Osteoblast (primary cell): ENCODE data around the gene PPP2R5C. TPM values are rescaled to one million over a fixed set of nuclear protein-coding genes. Genes with fewer than 3 reads are reported as not detected.
A peak's percentile ranks its signal among the peaks of the same experiment; 100 is the strongest.

Experiments used
- DNase-seq: peaks from one replicate; pipeline ENCODE4 v3.0.0; 2011; ENCODE audit warnings: low spot score, mixed read lengths; ENCODE audit not compliant: insufficient read length; ENCODE audit errors: missing footprints
- H2AFZ ChIP-seq: 2 replicates; pipeline ENCODE4 v1.6.0; 2011; ENCODE audit warnings: mild to moderate bottlenecking, low read length
- H3K27ac ChIP-seq: 2 replicates; pipeline ENCODE4 v1.5.1; 2011; ENCODE audit warnings: mild to moderate bottlenecking, low read depth, low read length, moderate library complexity
- H3K27me3 ChIP-seq: 2 replicates; pipeline ENCODE4 v1.6.0; 2012; ENCODE audit warnings: mild to moderate bottlenecking, control low read depth, inconsistent platforms, low read length, moderate library complexity; ENCODE audit not compliant: insufficient read depth
- H3K36me3 ChIP-seq: 2 replicates; pipeline ENCODE4 v1.5.1; 2011; ENCODE audit warnings: mild to moderate bottlenecking, low read length, control low read depth, moderate library complexity; ENCODE audit not compliant: insufficient read depth
- H3K4me1 ChIP-seq: 2 replicates; pipeline ENCODE4 v1.5.1; 2011; ENCODE audit warnings: mild to moderate bottlenecking, low read length, control low read depth, moderate library complexity; ENCODE audit not compliant: insufficient read depth
- H3K4me2 ChIP-seq: 2 replicates; pipeline ENCODE4 v1.6.0; 2011; ENCODE audit warnings: mild to moderate bottlenecking, low read length; ENCODE audit not compliant: insufficient read depth
- H3K4me3 ChIP-seq: fragments of 200-600 bp; sonication (generic); 3 replicates; pipeline ENCODE4 v1.5.1; 2012; ENCODE audit warnings: mild to moderate bottlenecking, low read length, inconsistent platforms; ENCODE audit not compliant: insufficient read depth
- H3K79me2 ChIP-seq: 2 replicates; pipeline ENCODE4 v1.6.0; 2012; ENCODE audit warnings: mild to moderate bottlenecking, low read length, control low read depth, inconsistent platforms; ENCODE audit not compliant: insufficient read depth
- H3K9me3 ChIP-seq: 2 replicates; pipeline ENCODE4 v1.5.1; 2011; ENCODE audit warnings: low read depth, low read length, control low read depth
- H4K20me1 ChIP-seq: 2 replicates; pipeline ENCODE4 v1.6.0; 2012; ENCODE audit warnings: mild to moderate bottlenecking, low read length, control low read depth; ENCODE audit not compliant: insufficient read depth
- CTCF ChIP-seq: IDR thresholded peaks from 2 replicates; pipeline ENCODE4 v1.5.1; 2011; ENCODE audit warnings: mild to moderate bottlenecking, low read depth, low read length, moderate library complexity; ENCODE audit errors: extremely low read depth
- total RNA-seq: library from RNA; depleted of rRNA; stranded (reverse); fragments of >200 nt; gene quantifications from 2 replicates; pipeline ENCODE4 v1.2.3, GENCODE V29; 2012

The PPP2R5C gene
- total RNA-seq, 1 donor, result 101 TPM

- no peak overlapping the region for H3K4me2 ChIP-seq
- no peaks in the 10 kb centered on the region for H3K36me3 ChIP-seq
- H3K27me3 ChIP-seq, result no peaks in the 10 kb centered on the region
- TF ChIP-seq CTCF, result no peak
- no peak overlapping the region for H3K4me3 ChIP-seq
- H2AFZ ChIP-seq, result no peak overlapping the region
- H4K20me1 ChIP-seq, result no peaks in the 10 kb centered on the region
- H3K27ac ChIP-seq, result no peak overlapping the region
- H3K9me3 ChIP-seq, result peaks cover 6% of the 10 kb centered on the region
- H3K4me1 ChIP-seq, result no peaks in the 10 kb centered on the region
- no peaks in the 10 kb centered on the region for H3K79me2 ChIP-seq
- DNase-seq, result no peak
Measured at GRCh38 chr14:101714394-101714793, 47.1 kb upstream of the PPP2R5C start.

- H3K4me1 ChIP-seq, result no peaks in the 10 kb centered on the region
- TF ChIP-seq CTCF, result no peak
- H3K9me3 ChIP-seq, result peaks cover 6% of the 10 kb centered on the region
- DNase-seq, result peak; percentile 81
- no peaks in the 10 kb centered on the region for H3K27me3 ChIP-seq
- no peak overlapping the region for H3K4me2 ChIP-seq
- no peak overlapping the region for H3K4me3 ChIP-seq
- H3K36me3 ChIP-seq, result no peaks in the 10 kb centered on the region
- H2AFZ ChIP-seq, result no peak overlapping the region
- H3K79me2 ChIP-seq, result no peaks in the 10 kb centered on the region
- no peaks in the 10 kb centered on the region for H4K20me1 ChIP-seq
- no peak overlapping the region for H3K27ac ChIP-seq
Measured at GRCh38 chr14:101715210-101716076, 46.1 kb upstream of the PPP2R5C start.

GRCh38 chr14:101716077-101716950 lies 45.2 kb upstream of the PPP2R5C start:
- Histone ChIP-seq H3K4me2 (no peak overlapping the region), H4K20me1 (no peaks in the 10 kb centered on the region), H3K79me2 (no peaks in the 10 kb centered on the region), H3K27me3 (no peaks in the 10 kb centered on the region), H3K27ac (no peak overlapping the region), H3K9me3 (peaks cover 6% of the 10 kb centered on the region), H3K4me1 (no peaks in the 10 kb centered on the region), H3K4me3 (no peak overlapping the region), H3K36me3 (no peaks in the 10 kb centered on the region), H2AFZ (no peak overlapping the region)
- peak; percentile 10 for DNase-seq
- no peak for TF ChIP-seq CTCF
